Stimulated activated naive B cell treated with anti-CD40 and anti-IgM and Interleukin-4, amounts not matched to agents 10 μg/mL and 1 μg/mL and 100 μg/mL, for 72 hours (primary cell): ENCODE measurements around the gene JUND.

Experiments
- ATAC-seq, 2 donors: fragments of 150-1000 bp; cut with Tn5 transposase; replicated peaks; 2 replicates each; pipeline ENCODE4 v1.10.0; 2021; ENCODE audit warnings: moderate library complexity in 1 of 2
- DNase-seq: peaks from one replicate; pipeline ENCODE4 v3.0.0; 2021
- H3K27ac Mint-ChIP-seq: one replicate; pipeline ENCODE4 v1.8.0; 2022; ENCODE audit warnings: mild to moderate bottlenecking, mixed read lengths
- H3K27me3 Mint-ChIP-seq, 2 donors: one replicate each; pipeline ENCODE4 v1.8.0; 2022; ENCODE audit warnings: mixed read lengths in 2 of 2
- H3K36me3 Mint-ChIP-seq, 2 donors: one replicate each; pipeline ENCODE4 v1.8.0; 2022; ENCODE audit warnings: mixed read lengths in 2 of 2, mild to moderate bottlenecking in 1 of 2
- H3K4me1 Mint-ChIP-seq, 2 donors: one replicate each; pipeline ENCODE4 v1.8.0; 2022; ENCODE audit warnings: mixed read lengths in 2 of 2, mild to moderate bottlenecking in 1 of 2
- H3K4me3 Mint-ChIP-seq, 2 donors: one replicate each; pipeline ENCODE4 v1.8.0; 2022; ENCODE audit warnings: mild to moderate bottlenecking in 2 of 2, mixed read lengths in 2 of 2, moderate library complexity in 1 of 2
- H3K9me3 Mint-ChIP-seq, 2 donors: one replicate each; pipeline ENCODE4 v1.8.0; 2022; ENCODE audit warnings: mixed read lengths in 2 of 2, mild to moderate bottlenecking in 1 of 2

The JUND gene

GRCh38 chr19:18263324-18264136 is 17.9 kb downstream of the JUND start:
- Mint-ChIP-seq H3K9me3 (no peaks in the 10 kb centered on the region), H3K27me3 (no peaks in the 10 kb centered on the region), H3K4me3 (no peak overlapping the region), H3K4me1 (peaks cover 0 to 16% of the 10 kb centered on the region in 2 donors), H3K27ac (no peak overlapping the region), H3K36me3 (peaks cover 18 to 19% of the 10 kb centered on the region in 2 donors)
- ATAC-seq (no peak), DNase-seq (no peak)

GRCh38 chr19:18262917-18263316 is 18.5 kb downstream of the JUND start:
- Mint-ChIP-seq H3K36me3 (peaks cover 12 to 16% of the 10 kb centered on the region in 2 donors), H3K4me3 (no peak overlapping the region), H3K27me3 (no peaks in the 10 kb centered on the region), H3K4me1 (peaks cover 0 to 12% of the 10 kb centered on the region in 2 donors), H3K27ac (no peak overlapping the region), H3K9me3 (no peaks in the 10 kb centered on the region)
- ATAC-seq: no peak
- DNase-seq: no peak

DNA sequence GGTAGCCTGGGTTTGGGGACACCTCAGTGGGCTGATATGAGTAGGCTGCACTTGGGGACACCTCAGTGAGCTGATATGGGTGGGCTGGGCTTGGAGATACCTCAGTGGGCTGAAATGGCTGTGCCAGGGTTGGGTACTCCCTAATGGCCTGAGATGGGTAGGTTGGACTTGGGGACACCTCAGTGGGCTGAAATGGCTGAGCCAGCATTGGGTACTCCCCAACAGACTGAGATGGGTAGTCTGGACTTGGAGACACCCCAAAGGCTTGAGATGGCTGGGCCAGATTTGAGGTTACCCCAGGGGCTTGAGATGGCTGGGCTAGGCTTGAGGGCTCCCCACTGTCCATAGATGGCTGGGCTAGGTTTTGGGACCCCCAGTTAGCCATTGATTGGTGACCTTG is 19.3 kb downstream of the JUND start:
- H3K36me3 Mint-ChIP-seq: peaks cover 11 to 16% of the 10 kb centered on the region in 2 donors
- DNase-seq (no peak), ATAC-seq (no peak)
- H3K4me3 Mint-ChIP-seq: no peak overlapping the region
- no peaks in the 10 kb centered on the region for H3K9me3 Mint-ChIP-seq
- H3K27ac Mint-ChIP-seq: no peak overlapping the region
- no peaks in the 10 kb centered on the region for H3K27me3 Mint-ChIP-seq
- peaks cover 0 to 12% of the 10 kb centered on the region in 2 donors for H3K4me1 Mint-ChIP-seq

GRCh38 chr19:18261474-18261873 is 19.9 kb downstream of the JUND start:
- H3K9me3 Mint-ChIP-seq: no peaks in the 10 kb centered on the region
- H3K27ac Mint-ChIP-seq: no peak overlapping the region
- H3K36me3 Mint-ChIP-seq: peaks cover 8 to 9% of the 10 kb centered on the region in 2 donors
- no peak for DNase-seq
- no peak for ATAC-seq
- H3K4me1 Mint-ChIP-seq: peaks cover 0 to 12% of the 10 kb centered on the region in 2 donors
- H3K4me3 Mint-ChIP-seq: no peak overlapping the region
- no peaks in the 10 kb centered on the region for H3K27me3 Mint-ChIP-seq

- Mint-ChIP-seq H3K9me3 (no peaks in the 10 kb centered on the region), H3K4me3 (no peak overlapping the region), H3K27ac (no peak overlapping the region), H3K27me3 (peaks cover 0 to 4% of the 10 kb centered on the region in 2 donors), H3K4me1 (peaks cover 8 to 13% of the 10 kb centered on the region in 2 donors), H3K36me3 (peaks cover 0 to 2% of the 10 kb centered on the region in 2 donors)
- no peak for ATAC-seq
- DNase-seq: no peak
Observed at GRCh38 chr19:18259893-18260292, 21.5 kb downstream of the JUND start.

DNA sequence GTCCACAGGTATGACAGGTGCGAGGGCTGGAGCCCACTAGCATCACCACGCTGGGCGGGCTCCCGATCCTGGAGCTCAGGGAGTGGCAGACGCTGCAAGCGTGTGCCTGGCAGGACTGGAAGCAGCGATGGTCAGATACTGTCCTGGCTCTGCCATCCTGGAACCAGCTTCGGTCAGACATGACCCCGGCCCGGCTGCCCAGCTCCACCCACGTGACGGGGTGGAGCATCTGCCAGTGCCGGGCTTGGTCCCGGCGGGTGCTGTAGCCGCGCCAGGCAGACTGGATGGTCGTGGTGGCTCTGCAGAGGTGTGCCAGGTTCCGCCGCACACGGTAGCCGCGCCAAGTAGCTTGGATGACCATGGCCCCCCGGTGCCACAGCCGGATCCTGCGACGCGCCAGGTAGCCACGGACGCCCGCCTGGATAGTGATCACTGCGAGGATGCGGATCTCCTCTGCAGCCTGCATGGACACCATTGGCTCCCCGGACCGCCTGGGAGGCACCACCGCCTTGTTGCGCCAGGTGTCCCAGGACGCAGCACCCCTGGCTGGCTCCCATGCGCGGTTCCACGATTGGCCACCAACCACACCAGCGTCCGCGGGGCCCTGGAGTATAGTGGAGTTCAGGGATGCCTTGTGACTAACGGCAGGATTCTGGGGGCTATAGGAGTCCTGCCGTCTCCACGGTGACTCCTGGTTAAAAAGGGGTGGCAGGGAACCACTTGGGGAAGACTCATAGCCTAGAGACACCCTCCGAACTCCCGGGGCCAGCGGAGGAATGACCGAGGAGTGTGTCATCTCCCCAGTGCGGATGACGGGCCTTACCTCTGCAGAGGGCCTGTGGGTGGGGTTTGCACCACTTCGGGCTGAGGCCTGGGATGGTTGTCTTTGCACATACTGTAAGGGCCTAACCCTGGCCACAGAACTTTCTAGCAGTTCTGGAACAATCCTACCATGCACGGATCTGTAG is 23.6 kb downstream of the JUND start:
- DNase-seq: no peak
- H3K4me3 Mint-ChIP-seq: no peak overlapping the region
- no peak for ATAC-seq
- no peak overlapping the region for H3K27ac Mint-ChIP-seq
- H3K36me3 Mint-ChIP-seq: peaks cover 0 to 2% of the 10 kb centered on the region in 2 donors
- H3K9me3 Mint-ChIP-seq: no peaks in the 10 kb centered on the region
- peaks cover 7 to 16% of the 10 kb centered on the region in 2 donors for H3K27me3 Mint-ChIP-seq
- H3K4me1 Mint-ChIP-seq: peaks cover 26 to 28% of the 10 kb centered on the region in 2 donors

- ATAC-seq (peak; percentile 54 to 65), DNase-seq (no peak)
- Mint-ChIP-seq H3K9me3 (no peaks in the 10 kb centered on the region), H3K4me3 (no peak overlapping the region), H3K27ac (no peak overlapping the region), H3K4me1 (peaks cover 26 to 38% of the 10 kb centered on the region in 2 donors), H3K36me3 (peaks cover 0 to 2% of the 10 kb centered on the region in 2 donors), H3K27me3 (peaks cover 19 to 32% of the 10 kb centered on the region in 2 donors)
Observed at GRCh38 chr19:18254546-18255503, 26.6 kb downstream of the JUND start.

- H3K9me3 Mint-ChIP-seq: no peaks in the 10 kb centered on the region
- H3K27ac Mint-ChIP-seq: peak overlapping the region; percentile 26
- peaks cover 26 to 38% of the 10 kb centered on the region in 2 donors for H3K4me1 Mint-ChIP-seq
- no peak overlapping the region for H3K4me3 Mint-ChIP-seq
- peaks cover 0 to 2% of the 10 kb centered on the region in 2 donors for H3K36me3 Mint-ChIP-seq
- DNase-seq (no peak), ATAC-seq (peak; percentile 66 to 67)
- H3K27me3 Mint-ChIP-seq: peaks cover 19 to 32% of the 10 kb centered on the region in 2 donors
Observed at GRCh38 chr19:18253716-18254115, 27.7 kb downstream of the JUND start.

GRCh38 chr19:18253130-18253529 is 28.3 kb downstream of the JUND start:
- no peaks in the 10 kb centered on the region for H3K9me3 Mint-ChIP-seq
- peaks cover 0 to 2% of the 10 kb centered on the region in 2 donors for H3K36me3 Mint-ChIP-seq
- ATAC-seq (no peak), DNase-seq (no peak)
- H3K27me3 Mint-ChIP-seq: peaks cover 24 to 37% of the 10 kb centered on the region in 2 donors
- peaks cover 26 to 38% of the 10 kb centered on the region in 2 donors for H3K4me1 Mint-ChIP-seq
- no peak overlapping the region for H3K27ac Mint-ChIP-seq
- H3K4me3 Mint-ChIP-seq: no peak overlapping the region

GRCh38 chr19:18252370-18252717 is 29.1 kb downstream of the JUND start:
- Mint-ChIP-seq H3K4me1 (peaks cover 26 to 38% of the 10 kb centered on the region in 2 donors), H3K36me3 (no peaks in the 10 kb centered on the region), H3K27ac (no peak overlapping the region), H3K9me3 (no peaks in the 10 kb centered on the region), H3K4me3 (no peak overlapping the region), H3K27me3 (peaks cover 24 to 45% of the 10 kb centered on the region in 2 donors)
- no peak for ATAC-seq
- DNase-seq: no peak

GRCh38 chr19:18251587-18252369 is 29.6 kb downstream of the JUND start:
- no peaks in the 10 kb centered on the region for H3K9me3 Mint-ChIP-seq
- H3K27me3 Mint-ChIP-seq: peaks cover 24 to 47% of the 10 kb centered on the region in 2 donors
- ATAC-seq (peak; percentile 79), DNase-seq (peak; percentile 63)
- no peaks in the 10 kb centered on the region for H3K36me3 Mint-ChIP-seq
- H3K4me3 Mint-ChIP-seq: peak overlapping the region in 1 of 2 donors; percentile 59
- peaks cover 26 to 38% of the 10 kb centered on the region in 2 donors for H3K4me1 Mint-ChIP-seq
- peak overlapping the region; percentile 63 for H3K27ac Mint-ChIP-seq

DNA sequence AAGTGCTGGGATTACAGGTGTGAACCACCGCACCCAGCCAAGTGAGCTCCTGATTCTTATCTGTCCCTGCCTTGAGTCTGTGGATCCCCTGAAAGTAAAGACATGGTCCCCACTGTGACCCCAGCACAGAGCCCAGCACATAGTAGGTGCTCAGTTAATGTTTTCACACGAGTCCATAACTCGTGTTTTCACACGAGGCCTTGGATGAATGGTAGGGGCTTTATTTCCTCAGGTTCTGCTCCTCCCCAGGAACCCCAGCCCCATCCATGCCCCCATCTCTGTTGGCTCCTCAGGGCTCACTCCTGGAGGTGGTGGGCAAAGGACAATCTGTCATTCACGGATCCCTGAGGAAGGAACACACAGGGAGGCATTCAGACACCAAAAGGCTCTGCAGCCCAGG is 31.6 kb downstream of the JUND start:
- H3K4me1 Mint-ChIP-seq: peaks cover 23 to 30% of the 10 kb centered on the region in 2 donors
- H3K36me3 Mint-ChIP-seq: no peaks in the 10 kb centered on the region
- no peaks in the 10 kb centered on the region for H3K9me3 Mint-ChIP-seq
- H3K27me3 Mint-ChIP-seq: peaks cover 20 to 53% of the 10 kb centered on the region in 2 donors
- ATAC-seq (no peak), DNase-seq (no peak)
- no peak overlapping the region for H3K4me3 Mint-ChIP-seq
- no peak overlapping the region for H3K27ac Mint-ChIP-seq

GRCh38 chr19:18245297-18245696 is 36.1 kb downstream of the JUND start:
- no peak for ATAC-seq
- Mint-ChIP-seq H3K4me1 (no peaks in the 10 kb centered on the region), H3K27me3 (peaks cover 18 to 35% of the 10 kb centered on the region in 2 donors), H3K27ac (no peak overlapping the region), H3K9me3 (no peaks in the 10 kb centered on the region), H3K4me3 (no peak overlapping the region), H3K36me3 (no peaks in the 10 kb centered on the region)
- DNase-seq: no peak
